Measurements from ENCODE around the gene ATP11A. TPM values are rescaled to one million over a fixed set of nuclear protein-coding genes. Genes with fewer than 3 reads are reported as not detected.

Gene ATP11A
- total RNA-seq, 1 experiment from 2014 or later = 232 TPM

DNA sequence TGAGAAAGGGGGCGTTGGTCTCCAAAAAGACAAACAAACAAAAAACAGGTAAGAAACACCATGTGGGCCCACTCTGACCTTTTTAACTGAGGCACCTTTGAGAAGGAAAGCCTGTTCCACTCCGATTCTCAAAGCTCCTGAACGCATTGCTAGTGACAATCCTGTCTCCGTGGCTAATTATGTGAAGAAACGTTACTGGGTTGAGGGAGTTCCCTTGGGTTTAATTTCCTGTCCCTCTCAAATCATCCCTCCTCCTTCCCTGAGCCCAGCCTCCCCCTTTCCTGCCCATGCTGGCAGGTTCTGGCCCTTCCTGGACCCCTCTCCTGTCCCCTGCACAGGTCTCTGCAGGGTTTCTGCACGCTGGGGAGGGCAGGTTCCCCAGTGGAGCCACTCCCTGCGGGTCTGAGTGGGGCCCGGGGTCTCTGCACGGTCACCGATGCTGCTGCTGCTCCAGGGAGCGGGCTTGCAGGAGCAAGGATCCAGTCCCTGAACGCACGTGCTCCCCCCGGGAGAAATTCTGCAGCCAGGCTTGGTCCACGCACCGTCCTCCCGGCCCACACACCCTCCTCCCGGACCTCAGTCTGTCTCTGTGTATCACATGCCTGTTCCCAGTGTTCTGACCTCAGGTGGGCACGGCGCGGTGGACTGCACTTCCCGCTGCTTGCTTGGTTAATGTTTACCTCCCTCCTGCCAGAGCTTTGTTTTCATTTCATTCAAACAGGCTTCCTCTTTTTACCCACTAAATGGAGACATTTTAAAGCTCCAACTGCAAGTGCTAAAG, 202.8 kb downstream of the ATP11A start:
- DNase-seq = peak; percentile 62 to 72
- peaks cover 26% of the 10 kb centered on the region for H3K36me3 Mint-ChIP-seq (ENCODE audit: insufficient read depth, unreplicated experiment)
- Histone ChIP-seq H3K4me3 (ENCODE audit: low read depth, low read length) (peak overlapping the region; percentile 57), H3K27me3 (replicated peaks; ENCODE audit: control insufficient read depth, insufficient read depth, low read length) (no peaks in the 10 kb centered on the region), H3K36me3 (ENCODE audit: control insufficient read depth, insufficient read depth, low read length) (no peaks in the 10 kb centered on the region), H3K4me1 (peaks cover 21% of the 10 kb centered on the region), H3K9me3 (no peaks in the 10 kb centered on the region)
- intact Hi-C loops (cut with micrococcal nuclease; ENCODE audit: unreplicated experiment) = loop anchor here (1.0 kb wide), 1 partner anchor 39 kb away; no protein-coding TSS in a partner anchor
- H3K9me3 Mint-ChIP-seq (ENCODE audit: unreplicated experiment) = no peaks in the 10 kb centered on the region
- ChIA-PET POLR2A (interaction anchor here (1.0 kb wide), 2 partner anchors 36 to 39 kb away, joined by 3 to 4 read pairs; no protein-coding TSS in a partner anchor), CTCF (interaction anchor here (1.1 to 1.9 kb wide), 5 partner anchors 18 to 77 kb away, joined by 3 to 11 read pairs (median 4); no protein-coding TSS in a partner anchor)
- H3K27ac Mint-ChIP-seq (ENCODE audit: unreplicated experiment) = peak overlapping the region; percentile 95
- TF ChIP-seq, protein P1, sequence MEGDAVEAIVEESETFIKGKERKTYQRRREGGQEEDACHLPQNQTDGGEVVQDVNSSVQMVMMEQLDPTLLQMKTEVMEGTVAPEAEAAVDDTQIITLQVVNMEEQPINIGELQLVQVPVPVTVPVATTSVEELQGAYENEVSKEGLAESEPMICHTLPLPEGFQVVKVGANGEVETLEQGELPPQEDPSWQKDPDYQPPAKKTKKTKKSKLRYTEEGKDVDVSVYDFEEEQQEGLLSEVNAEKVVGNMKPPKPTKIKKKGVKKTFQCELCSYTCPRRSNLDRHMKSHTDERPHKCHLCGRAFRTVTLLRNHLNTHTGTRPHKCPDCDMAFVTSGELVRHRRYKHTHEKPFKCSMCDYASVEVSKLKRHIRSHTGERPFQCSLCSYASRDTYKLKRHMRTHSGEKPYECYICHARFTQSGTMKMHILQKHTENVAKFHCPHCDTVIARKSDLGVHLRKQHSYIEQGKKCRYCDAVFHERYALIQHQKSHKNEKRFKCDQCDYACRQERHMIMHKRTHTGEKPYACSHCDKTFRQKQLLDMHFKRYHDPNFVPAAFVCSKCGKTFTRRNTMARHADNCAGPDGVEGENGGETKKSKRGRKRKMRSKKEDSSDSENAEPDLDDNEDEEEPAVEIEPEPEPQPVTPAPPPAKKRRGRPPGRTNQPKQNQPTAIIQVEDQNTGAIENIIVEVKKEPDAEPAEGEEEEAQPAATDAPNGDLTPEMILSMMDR (IDR thresholded peaks at IDR 0.05; ENCODE audit: insufficient read depth in 1 of 2, low read depth in 1 of 2, low read length in 1 of 2, severe bottlenecking in 1 of 2, unreplicated experiment in 1 of 2) = no peak
- BruUV-seq (replicated peaks) = no TSS peak
- H3K4me1 Mint-ChIP-seq (ENCODE audit: low read depth, unreplicated experiment) = peaks cover 16% of the 10 kb centered on the region
- peak overlapping the region; percentile 84 for H3K4me3 Mint-ChIP-seq (ENCODE audit: unreplicated experiment)
- H3K27me3 Mint-ChIP-seq (ENCODE audit: insufficient read depth, unreplicated experiment) = no peaks in the 10 kb centered on the region

DNA sequence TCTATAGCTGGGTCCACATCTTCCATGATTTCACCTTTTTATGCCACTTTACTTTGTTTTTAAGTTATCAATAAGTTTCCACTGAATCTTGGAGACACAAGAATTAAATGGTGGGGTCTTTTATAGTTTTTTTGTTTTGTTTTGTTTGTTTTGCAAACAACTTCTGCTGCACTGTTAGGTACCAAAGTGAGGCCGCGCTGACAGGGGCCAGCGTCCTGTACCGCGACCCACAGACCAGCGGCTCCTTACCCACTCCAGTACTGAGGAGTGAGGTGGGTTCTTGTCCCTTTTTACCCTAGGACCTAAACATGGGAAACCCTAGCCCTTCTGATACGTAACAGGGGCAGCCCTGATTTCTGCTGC, 203.3 kb downstream of the ATP11A start:
- peak in 1 of 2 experiments; percentile 50 for DNase-seq
- Histone ChIP-seq H3K9me3 (no peaks in the 10 kb centered on the region), H3K4me1 (peaks cover 21% of the 10 kb centered on the region), H3K27me3 (replicated peaks; ENCODE audit: control insufficient read depth, insufficient read depth, low read length) (no peaks in the 10 kb centered on the region), H3K36me3 (ENCODE audit: control insufficient read depth, insufficient read depth, low read length) (no peaks in the 10 kb centered on the region), H3K4me3 (ENCODE audit: low read depth, low read length) (peak overlapping the region; percentile 57)
- intact Hi-C loops (cut with micrococcal nuclease; ENCODE audit: unreplicated experiment) = loop anchor here (1.0 kb wide), 1 partner anchor 38 kb away; no protein-coding TSS in a partner anchor
- no peaks in the 10 kb centered on the region for H3K9me3 Mint-ChIP-seq (ENCODE audit: unreplicated experiment)
- CTCF ChIA-PET = interaction anchor here (1.1 to 1.9 kb wide), 5 partner anchors 19 to 76 kb away, joined by 3 to 11 read pairs (median 4); no protein-coding TSS in a partner anchor
- TF ChIP-seq, protein P1 (IDR thresholded peaks at IDR 0.05; ENCODE audit: insufficient read depth in 1 of 2, low read depth in 1 of 2, low read length in 1 of 2, severe bottlenecking in 1 of 2, unreplicated experiment in 1 of 2) = no peak
- H3K4me1 Mint-ChIP-seq (ENCODE audit: low read depth, unreplicated experiment) = peaks cover 16% of the 10 kb centered on the region
- peak overlapping the region; percentile 95 for H3K27ac Mint-ChIP-seq (ENCODE audit: unreplicated experiment)
- no peaks in the 10 kb centered on the region for H3K27me3 Mint-ChIP-seq (ENCODE audit: insufficient read depth, unreplicated experiment)
- BruUV-seq (replicated peaks) = no TSS peak
- H3K4me3 Mint-ChIP-seq (ENCODE audit: unreplicated experiment) = peak overlapping the region; percentile 84
- peaks cover 21% of the 10 kb centered on the region for H3K36me3 Mint-ChIP-seq (ENCODE audit: insufficient read depth, unreplicated experiment)
- POLR2A ChIA-PET = interaction anchor here (0.6 to 1.0 kb wide), 3 partner anchors 36 to 136 kb away, joined by 3 to 4 read pairs (median 3); no protein-coding TSS in a partner anchor

DNA sequence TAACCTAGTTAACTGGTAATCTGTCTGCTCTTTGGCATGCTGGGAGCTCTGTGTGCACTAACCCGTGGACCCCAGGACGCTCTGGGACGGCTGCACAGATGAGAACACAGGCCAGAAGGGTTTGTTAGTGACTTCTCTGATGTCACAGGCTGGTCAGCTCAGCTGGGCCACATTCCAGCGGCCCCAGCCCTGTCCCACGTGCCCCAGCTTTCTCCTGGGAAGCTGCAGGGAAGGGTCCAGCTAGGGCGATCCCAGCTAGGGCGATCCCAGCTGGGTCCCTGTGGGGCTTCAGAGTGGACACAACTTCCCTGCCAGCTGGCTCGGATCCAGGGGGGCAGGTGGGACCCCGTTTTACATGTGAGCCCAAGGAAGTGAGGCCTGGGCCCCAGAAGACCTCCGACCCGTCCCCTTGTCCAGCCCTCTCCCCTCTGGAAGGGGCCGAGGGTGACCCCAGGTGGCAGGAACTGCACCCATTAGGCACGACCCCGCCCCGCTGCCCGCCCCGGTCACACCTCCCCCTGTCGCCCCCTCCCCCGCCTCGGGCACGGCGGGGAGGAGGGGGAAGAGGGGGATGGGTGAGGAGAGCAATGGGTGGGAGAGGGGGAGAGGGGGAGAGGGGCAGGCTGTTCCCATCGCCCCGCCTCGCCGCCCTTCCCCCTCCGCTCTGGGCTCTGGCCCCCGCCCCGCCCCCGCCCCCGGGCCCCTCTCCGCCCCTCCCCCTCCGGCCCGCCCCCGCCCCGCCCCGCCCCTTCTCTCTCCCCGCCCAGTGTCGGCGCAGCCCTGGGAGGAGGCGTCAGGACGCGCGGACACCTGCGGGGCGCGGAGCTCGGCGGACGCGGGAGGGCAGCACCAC, 204.0 kb downstream of the ATP11A start:
- BruUV-seq (replicated peaks) = TSS peak; percentile 96
- POLR2A ChIA-PET = interaction anchor here (0.5 to 1.0 kb wide), 5 partner anchors 35 to 136 kb away, joined by 3 to 4 read pairs (median 3); no protein-coding TSS in a partner anchor
- H3K4me1 Mint-ChIP-seq (ENCODE audit: low read depth, unreplicated experiment) = peaks cover 16% of the 10 kb centered on the region
- peak; percentile 85 to 88 for DNase-seq
- H3K9me3 Mint-ChIP-seq (ENCODE audit: unreplicated experiment) = no peaks in the 10 kb centered on the region
- Histone ChIP-seq H3K27me3 (replicated peaks; ENCODE audit: control insufficient read depth, insufficient read depth, low read length) (no peaks in the 10 kb centered on the region), H3K9me3 (no peaks in the 10 kb centered on the region), H3K36me3 (ENCODE audit: control insufficient read depth, insufficient read depth, low read length) (no peaks in the 10 kb centered on the region), H3K4me3 (ENCODE audit: low read depth, low read length) (peak overlapping the region; percentile 80), H3K4me1 (peaks cover 21% of the 10 kb centered on the region)
- H3K36me3 Mint-ChIP-seq (ENCODE audit: insufficient read depth, unreplicated experiment) = peaks cover 15% of the 10 kb centered on the region
- peak overlapping the region; percentile 95 for H3K27ac Mint-ChIP-seq (ENCODE audit: unreplicated experiment)
- TF ChIP-seq, protein P1 (IDR thresholded peaks at IDR 0.05; ENCODE audit: insufficient read depth in 1 of 2, low read depth in 1 of 2, low read length in 1 of 2, severe bottlenecking in 1 of 2, unreplicated experiment in 1 of 2) = peak; percentile 7 to 26
- CTCF ChIA-PET = interaction anchor here (0.6 to 1.9 kb wide), 9 partner anchors 19 to 104 kb away, joined by 3 to 11 read pairs (median 3); no protein-coding TSS in a partner anchor
- intact Hi-C loops (cut with micrococcal nuclease; ENCODE audit: unreplicated experiment) = loop anchor here (1.0 kb wide), 1 partner anchor 38 kb away; no protein-coding TSS in a partner anchor
- peak overlapping the region; percentile 84 for H3K4me3 Mint-ChIP-seq (ENCODE audit: unreplicated experiment)
- H3K27me3 Mint-ChIP-seq (ENCODE audit: insufficient read depth, unreplicated experiment) = no peaks in the 10 kb centered on the region

All from Caco-2 (cell line).